Subcutaneous adipose tissue (tissue), 4 donors: Measurements from ENCODE around the gene CFAP46. TPM values are rescaled to one million over a fixed set of nuclear protein-coding genes. Genes with fewer than 3 reads are reported as not detected.

Experiments
- CTCF ChIP-seq: fragments of 450-650 bp; IDR thresholded peaks from one replicate; pipeline ENCODE4 v1.5.1; 2016; ENCODE audit warnings: low read depth, mild to moderate bottlenecking, control low read depth, antibody characterized with exemption, moderate library complexity
- total RNA-seq, 4 donors: library from RNA; depleted of rRNA; stranded (reverse); fragments of >200 nt; gene quantifications; one replicate each; pipeline ENCODE4 v1.1.0, GENCODE V29; 2016

CFAP46 gene
- total RNA-seq, 4 donors from 2014 or later = not detected

- TF ChIP-seq CTCF = no peak
Measured at GRCh38 chr10:132862485-132863420, 79.6 kb downstream of the CFAP46 start.

- TF ChIP-seq CTCF = no peak
Measured at GRCh38 chr10:132861884-132862461, 80.4 kb downstream of the CFAP46 start.

- no peak for TF ChIP-seq CTCF
Measured at GRCh38 chr10:132861116-132861691, 81.2 kb downstream of the CFAP46 start.

- TF ChIP-seq CTCF = no peak
Measured at GRCh38 chr10:132860532-132860931, 81.8 kb downstream of the CFAP46 start.

- TF ChIP-seq CTCF = no peak
Measured at GRCh38 chr10:132859084-132859855, 83.1 kb downstream of the CFAP46 start.

- no peak for TF ChIP-seq CTCF
Measured at GRCh38 chr10:132858121-132859081, 84.0 kb downstream of the CFAP46 start.
